G401.6 (cell line): Measurements from ENCODE around the gene GMEB2.
"Not testable (repeated sequence)": the region's sequence is repeated elsewhere in the genome, so short reads cannot be mapped to it uniquely, and the experiment has no call there.

Experiments
- FAIRE-seq: peaks from 2 replicates; lab custom pipeline; 2012; peaks lifted over from hg19 to GRCh38; lab: Jason Lieb, UNC

The GMEB2 gene

GRCh38 chr20:63636752-63637628 is 10.1 kb upstream of the GMEB2 start:
- no peak for FAIRE-seq

- FAIRE-seq = no peak
These were observed 8.7 kb upstream of the GMEB2 start for GRCh38 chr20:63635431-63636141.

- FAIRE-seq = no peak
These were observed 6.8 kb upstream of the GMEB2 start for GRCh38 chr20:63633732-63634131.

GRCh38 chr20:63631426-63631825 is 4.5 kb upstream of the GMEB2 start:
- not testable (repeated sequence) for FAIRE-seq

GRCh38 chr20:63630956-63631355 is 4.1 kb upstream of the GMEB2 start:
- FAIRE-seq = not testable (repeated sequence)

GRCh38 chr20:63628246-63628975 is 1.5 kb upstream of the GMEB2 start:
- peak; percentile 77 for FAIRE-seq

GRCh38 chr20:63627751-63628245 is 897 bp upstream of the GMEB2 start:
- FAIRE-seq = no peak

- no peak for FAIRE-seq
These were observed 339 bp upstream of the GMEB2 start for GRCh38 chr20:63627129-63627750.

GRCh38 chr20:63625771-63626423 is 1.0 kb downstream of the GMEB2 start:
- no peak for FAIRE-seq

- no peak for FAIRE-seq
These were observed 2.4 kb downstream of the GMEB2 start for GRCh38 chr20:63624486-63624885.

- FAIRE-seq = no peak
These were observed 4.2 kb downstream of the GMEB2 start for GRCh38 chr20:63622732-63623131.

GRCh38 chr20:63622096-63622495 is 4.8 kb downstream of the GMEB2 start:
- FAIRE-seq = no peak

GRCh38 chr20:63620991-63621390 is 5.9 kb downstream of the GMEB2 start:
- FAIRE-seq = no peak

- FAIRE-seq = no peak
These were observed 7.4 kb downstream of the GMEB2 start for GRCh38 chr20:63619505-63619904.

- no peak for FAIRE-seq
These were observed 7.8 kb downstream of the GMEB2 start for GRCh38 chr20:63619086-63619485.

- no peak for FAIRE-seq
These were observed 8.5 kb downstream of the GMEB2 start for GRCh38 chr20:63618291-63618980.

GRCh38 chr20:63617876-63618265 is 9.0 kb downstream of the GMEB2 start:
- no peak for FAIRE-seq

GRCh38 chr20:63617092-63617875 is 9.6 kb downstream of the GMEB2 start:
- FAIRE-seq = no peak

GRCh38 chr20:63613863-63614594 is 12.9 kb downstream of the GMEB2 start:
- FAIRE-seq = not testable (repeated sequence)
